Uterus (tissue), 2 donors: ENCODE measurements around the gene PRELP.

Experiments used
- POLR2A ChIP-seq, 2 donors: fragments of 450-650 bp; IDR thresholded peaks; one replicate each; pipeline ENCODE4 v1.6.1; 2016; ENCODE audit warnings: antibody characterized with exemption in 2 of 2, mild to moderate bottlenecking in 1 of 2, moderate library complexity in 1 of 2
- TF ChIP-seq, protein P1 (sequence below), 4 experiments: fragments of 200-600 bp in 2 of 4; fragments of 450-650 bp in 2 of 4; sonication (generic) in 2 of 4; IDR thresholded peaks; one replicate each; pipeline ENCODE4 v1.5.1; 2016 to 2019; ENCODE audit warnings: antibody characterized with exemption in 4 of 4, mild to moderate bottlenecking in 2 of 4, moderate library complexity in 1 of 4

- TF ChIP-seq, protein P1, sequence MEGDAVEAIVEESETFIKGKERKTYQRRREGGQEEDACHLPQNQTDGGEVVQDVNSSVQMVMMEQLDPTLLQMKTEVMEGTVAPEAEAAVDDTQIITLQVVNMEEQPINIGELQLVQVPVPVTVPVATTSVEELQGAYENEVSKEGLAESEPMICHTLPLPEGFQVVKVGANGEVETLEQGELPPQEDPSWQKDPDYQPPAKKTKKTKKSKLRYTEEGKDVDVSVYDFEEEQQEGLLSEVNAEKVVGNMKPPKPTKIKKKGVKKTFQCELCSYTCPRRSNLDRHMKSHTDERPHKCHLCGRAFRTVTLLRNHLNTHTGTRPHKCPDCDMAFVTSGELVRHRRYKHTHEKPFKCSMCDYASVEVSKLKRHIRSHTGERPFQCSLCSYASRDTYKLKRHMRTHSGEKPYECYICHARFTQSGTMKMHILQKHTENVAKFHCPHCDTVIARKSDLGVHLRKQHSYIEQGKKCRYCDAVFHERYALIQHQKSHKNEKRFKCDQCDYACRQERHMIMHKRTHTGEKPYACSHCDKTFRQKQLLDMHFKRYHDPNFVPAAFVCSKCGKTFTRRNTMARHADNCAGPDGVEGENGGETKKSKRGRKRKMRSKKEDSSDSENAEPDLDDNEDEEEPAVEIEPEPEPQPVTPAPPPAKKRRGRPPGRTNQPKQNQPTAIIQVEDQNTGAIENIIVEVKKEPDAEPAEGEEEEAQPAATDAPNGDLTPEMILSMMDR (IDR thresholded peaks at IDR 0.05), result no peak
- TF ChIP-seq POLR2A (IDR thresholded peaks at IDR 0.05), result no peak
Measured at GRCh38 chr1:203427451-203427850, 48.2 kb upstream of the PRELP start.
